Measurements from ENCODE around the gene SRSF4. TPM values are rescaled to one million over a fixed set of nuclear protein-coding genes. Genes with fewer than 3 reads are reported as not detected.
"Not testable (repeated sequence)": the region's sequence is repeated elsewhere in the genome, so short reads cannot be mapped to it uniquely, and the experiment has no call there.

The SRSF4 gene
- total RNA-seq, 1 experiment from 2014 or later, result 102 TPM

DNA sequence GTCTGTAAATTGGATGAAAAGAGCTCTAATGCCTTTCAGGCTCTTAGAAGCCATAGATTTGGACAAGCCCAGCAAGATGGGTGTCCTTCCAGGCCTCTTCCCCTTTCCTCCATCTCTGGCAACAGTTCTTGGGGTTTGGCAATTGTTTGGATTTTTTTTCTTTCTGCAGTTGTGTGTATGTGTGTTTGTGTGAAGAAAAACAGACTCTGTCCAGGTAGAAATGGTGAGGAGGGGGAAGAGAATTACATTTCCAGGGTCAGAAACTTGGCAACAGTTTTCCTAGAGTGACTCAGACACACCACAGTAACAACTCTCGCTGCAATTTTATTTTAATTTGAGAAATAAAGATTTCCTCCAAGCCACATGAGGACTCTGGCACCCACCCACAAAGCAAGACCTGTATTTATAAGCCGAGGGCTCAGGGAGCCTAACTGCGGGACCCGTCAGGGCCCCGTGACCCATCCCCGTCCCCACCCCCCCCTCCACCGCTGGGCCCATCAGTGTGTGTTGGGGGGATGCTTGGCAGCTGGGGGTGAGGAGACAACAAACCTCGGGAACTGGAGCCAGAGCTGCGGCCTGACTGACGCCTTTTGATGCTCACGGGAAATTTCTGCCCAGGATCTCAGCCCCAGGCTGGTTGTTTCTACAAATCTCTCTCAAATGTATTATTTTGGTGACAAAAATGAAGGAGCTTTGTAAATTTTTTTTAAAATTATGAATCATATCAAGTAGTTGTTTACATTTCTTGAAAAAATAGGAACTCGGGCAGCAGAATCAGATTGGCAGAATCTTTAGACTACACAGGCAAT is 62.4 kb downstream of the SRSF4 start:
- no peak for DNase-seq
- Histone ChIP-seq H3K4me3 (no peak overlapping the region), H3K27me3 (no peaks in the 10 kb centered on the region), H3K27ac (no peak overlapping the region), H3K4me1 (no peaks in the 10 kb centered on the region), H3K9me3 (replicated peaks) (0 out of 2 replicates have a peak, but pooled peaks cover 2% of the 10 kb centered on the region), H3K36me3 (peaks cover 8% of the 10 kb centered on the region; the same call in 1 of the 2 replicates)

- H3K27ac ChIP-seq, result no peak overlapping the region
- no peaks in the 10 kb centered on the region for H3K27me3 ChIP-seq
- H3K4me3 ChIP-seq, result no peak overlapping the region
- DNase-seq, result no peak
- peaks cover 8% of the 10 kb centered on the region; the same call in 1 of the 2 replicates for H3K36me3 ChIP-seq
- H3K4me1 ChIP-seq, result no peaks in the 10 kb centered on the region
- no peaks in the 10 kb centered on the region for H3K9me3 ChIP-seq (replicated peaks)
Observed at GRCh38 chr1:29117381-29117780, 64.3 kb downstream of the SRSF4 start.

DNA sequence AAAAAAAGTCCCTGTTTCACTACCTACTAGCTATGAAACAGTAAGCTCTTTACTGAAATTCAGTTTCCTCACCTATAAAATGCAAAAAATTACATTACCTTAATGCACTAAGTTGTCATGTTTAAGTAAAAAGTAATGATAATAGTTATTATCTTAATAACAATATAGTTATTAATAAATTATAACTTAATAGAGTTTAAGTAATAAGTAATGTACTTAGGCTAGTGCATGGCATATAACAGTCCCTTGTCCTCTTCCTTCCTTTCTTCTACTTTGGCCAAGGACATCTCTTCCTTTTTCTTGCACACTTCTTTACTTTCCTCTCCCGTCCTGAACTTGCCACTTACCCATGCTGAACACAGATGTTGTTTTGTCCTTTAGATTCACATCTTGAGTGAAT is 67.0 kb downstream of the SRSF4 start:
- Histone ChIP-seq H3K4me1 (no peaks in the 10 kb centered on the region), H3K27ac (no peak overlapping the region), H3K36me3 (peaks cover 8% of the 10 kb centered on the region; the same call in 1 of the 2 replicates), H3K9me3 (replicated peaks) (no peaks in the 10 kb centered on the region), H3K4me3 (no peak overlapping the region), H3K27me3 (no peaks in the 10 kb centered on the region)
- DNase-seq, result no peak

- H3K9me3 ChIP-seq (replicated peaks), result no peaks in the 10 kb centered on the region
- H3K27ac ChIP-seq, result no peak overlapping the region
- H3K4me3 ChIP-seq, result no peak overlapping the region
- H3K27me3 ChIP-seq, result no peaks in the 10 kb centered on the region
- H3K4me1 ChIP-seq, result no peaks in the 10 kb centered on the region
- peaks cover 8% of the 10 kb centered on the region; the same call in 1 of the 2 replicates for H3K36me3 ChIP-seq
- DNase-seq, result no peak
Observed at GRCh38 chr1:29113413-29114117, 68.1 kb downstream of the SRSF4 start.

- no peak overlapping the region for H3K27ac ChIP-seq
- H3K9me3 ChIP-seq (replicated peaks), result no peaks in the 10 kb centered on the region
- H3K27me3 ChIP-seq, result no peaks in the 10 kb centered on the region
- DNase-seq, result no peak
- H3K36me3 ChIP-seq, result peaks cover 8% of the 10 kb centered on the region; the same call in 1 of the 2 replicates
- H3K4me1 ChIP-seq, result no peaks in the 10 kb centered on the region
- H3K4me3 ChIP-seq, result no peak overlapping the region
Observed at GRCh38 chr1:29112705-29113412, 68.8 kb downstream of the SRSF4 start.

DNA sequence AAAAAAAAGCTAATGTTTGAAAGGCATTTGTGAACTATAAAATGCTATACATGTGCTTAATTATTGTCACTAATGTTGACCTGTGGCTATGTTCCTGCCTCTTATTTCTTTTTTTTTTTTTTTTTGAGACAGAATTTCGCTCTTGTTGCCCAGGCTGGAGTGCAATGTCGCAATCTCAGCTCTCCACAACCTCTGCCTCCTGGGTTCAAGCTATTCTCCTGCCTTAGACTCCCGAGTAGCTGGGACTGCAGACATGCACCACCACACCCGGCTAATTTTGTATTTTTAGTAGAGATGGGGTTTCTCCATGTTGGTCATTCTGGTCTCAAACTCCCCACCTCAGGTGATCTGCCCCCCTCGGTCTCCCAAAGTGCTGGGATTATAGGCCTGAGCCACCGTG is 73.7 kb downstream of the SRSF4 start:
- not testable (repeated sequence) for H3K27ac ChIP-seq; H3K27me3 ChIP-seq; H3K4me3 ChIP-seq; H3K36me3 ChIP-seq; H3K4me1 ChIP-seq; H3K9me3 ChIP-seq (replicated peaks); DNase-seq

DNA sequence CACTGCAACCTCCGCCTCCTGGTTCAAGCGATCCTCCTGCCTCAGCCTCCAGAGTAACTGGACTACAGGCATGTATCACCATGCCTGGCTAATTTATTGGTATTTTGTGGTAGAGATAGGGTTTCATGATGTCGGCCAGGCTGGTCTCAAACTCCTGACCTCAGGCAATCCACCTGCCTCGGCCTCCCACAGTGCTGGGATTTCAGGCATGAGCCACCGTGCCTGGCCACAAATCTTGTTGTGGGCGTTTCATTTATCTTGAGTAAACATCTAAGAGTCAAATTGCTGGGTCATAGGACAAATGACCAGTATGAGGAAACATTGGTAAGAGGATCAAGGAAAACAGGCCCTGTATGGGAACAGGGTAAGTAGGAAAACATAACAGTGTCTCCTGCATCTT is 75.9 kb downstream of the SRSF4 start:
- H3K36me3 ChIP-seq, result no peaks in the 10 kb centered on the region
- peak; percentile 81 to 84 for DNase-seq
- peak overlapping the region; percentile 49; the same call in 1 of the 2 replicates for H3K27ac ChIP-seq
- no peaks in the 10 kb centered on the region for H3K27me3 ChIP-seq
- peaks cover 7% of the 10 kb centered on the region for H3K4me1 ChIP-seq
- no peak overlapping the region for H3K4me3 ChIP-seq
- no peaks in the 10 kb centered on the region for H3K9me3 ChIP-seq (replicated peaks)

DNA sequence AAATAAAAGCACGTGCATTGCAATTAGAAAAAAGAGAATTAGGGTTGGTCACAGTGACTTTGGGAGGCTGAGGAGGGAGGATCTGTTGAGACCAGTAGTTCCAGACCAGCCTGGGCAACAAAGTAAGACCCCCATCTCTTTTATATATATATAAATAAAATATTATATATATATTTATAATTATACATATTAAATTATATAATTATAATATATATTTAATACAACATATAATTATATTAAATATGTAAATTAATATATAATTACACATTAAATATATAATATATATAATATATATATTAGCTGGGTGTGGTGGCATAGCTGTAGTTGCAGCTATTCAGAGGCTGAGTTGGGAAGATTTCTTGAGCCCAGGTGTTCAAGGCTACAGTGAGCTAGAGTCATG is 81.2 kb downstream of the SRSF4 start:
- Histone ChIP-seq H3K36me3 (no peaks in the 10 kb centered on the region), H3K27me3 (no peaks in the 10 kb centered on the region), H3K4me1 (peaks cover 7% of the 10 kb centered on the region; the same call in 1 of the 2 replicates), H3K27ac (no peak overlapping the region), H3K9me3 (replicated peaks) (no peaks in the 10 kb centered on the region), H3K4me3 (no peak overlapping the region)
- no peak for DNase-seq

- Histone ChIP-seq H3K4me3 (no peak overlapping the region), H3K9me3 (replicated peaks) (no peaks in the 10 kb centered on the region), H3K27ac (peak overlapping the region; percentile 66), H3K36me3 (no peaks in the 10 kb centered on the region), H3K27me3 (no peaks in the 10 kb centered on the region), H3K4me1 (peaks cover 7% of the 10 kb centered on the region; the same call in 1 of the 2 replicates)
- DNase-seq, result peak; percentile 67 to 76
Observed at GRCh38 chr1:29099286-29099685, 82.4 kb downstream of the SRSF4 start.

Other genes with a start within 250 kb of the SRSF4 start
- 1.0 and 1.3 TPM in 2 replicates for gene TMEM200B, start 58.0 kb downstream of the SRSF4 start, total RNA-seq (2014; rRNA removed; shearing (Covaris generic))
- 18.9 and 25.4 TPM in 2 replicates for gene MECR, start 49.0 kb upstream of the SRSF4 start, total RNA-seq (2014; rRNA removed; shearing (Covaris generic))
- 12.3 and 16.3 TPM in 2 replicates for gene PTPRU, start 54.6 kb upstream of the SRSF4 start, total RNA-seq (2014; rRNA removed; shearing (Covaris generic))